ENCODE data around the gene ELOVL5.

ELOVL5 gene

GRCh38 chr6:53281518-53282215, 67.1 kb downstream of the ELOVL5 start:
- no peak overlapping the region for H3K27ac ChIP-seq
- POLR2A ChIA-PET (ENCODE audit: low non-redundant PET) = no interaction called here
- TF ChIP-seq, protein P1, sequence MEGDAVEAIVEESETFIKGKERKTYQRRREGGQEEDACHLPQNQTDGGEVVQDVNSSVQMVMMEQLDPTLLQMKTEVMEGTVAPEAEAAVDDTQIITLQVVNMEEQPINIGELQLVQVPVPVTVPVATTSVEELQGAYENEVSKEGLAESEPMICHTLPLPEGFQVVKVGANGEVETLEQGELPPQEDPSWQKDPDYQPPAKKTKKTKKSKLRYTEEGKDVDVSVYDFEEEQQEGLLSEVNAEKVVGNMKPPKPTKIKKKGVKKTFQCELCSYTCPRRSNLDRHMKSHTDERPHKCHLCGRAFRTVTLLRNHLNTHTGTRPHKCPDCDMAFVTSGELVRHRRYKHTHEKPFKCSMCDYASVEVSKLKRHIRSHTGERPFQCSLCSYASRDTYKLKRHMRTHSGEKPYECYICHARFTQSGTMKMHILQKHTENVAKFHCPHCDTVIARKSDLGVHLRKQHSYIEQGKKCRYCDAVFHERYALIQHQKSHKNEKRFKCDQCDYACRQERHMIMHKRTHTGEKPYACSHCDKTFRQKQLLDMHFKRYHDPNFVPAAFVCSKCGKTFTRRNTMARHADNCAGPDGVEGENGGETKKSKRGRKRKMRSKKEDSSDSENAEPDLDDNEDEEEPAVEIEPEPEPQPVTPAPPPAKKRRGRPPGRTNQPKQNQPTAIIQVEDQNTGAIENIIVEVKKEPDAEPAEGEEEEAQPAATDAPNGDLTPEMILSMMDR (conservative IDR thresholded peaks at IDR 0.05; ENCODE audit: low read depth) = no peak
- CTCF ChIA-PET = no interaction called here
- no peak for DNase-seq (ENCODE audit: low spot score)

DNA sequence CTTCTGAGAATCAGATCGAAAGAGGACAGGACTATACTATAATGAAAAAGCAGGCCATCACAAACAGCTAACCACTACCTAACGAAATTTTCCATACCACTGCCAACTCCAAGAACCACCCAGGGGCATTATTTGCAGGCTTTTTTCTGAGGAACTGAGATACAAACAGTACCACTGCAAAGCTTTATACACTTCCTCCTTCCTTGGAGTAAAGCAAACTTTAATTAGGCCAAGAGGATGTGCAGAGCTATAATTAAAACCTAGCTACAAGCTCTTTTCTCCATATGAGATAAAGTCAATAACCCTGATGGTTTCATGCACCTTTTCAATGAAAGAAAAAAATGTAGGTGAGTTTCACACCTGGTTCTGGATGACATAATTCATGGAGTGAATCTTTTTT, 68.5 kb downstream of the ELOVL5 start:
- no peak for DNase-seq (ENCODE audit: low spot score)
- TF ChIP-seq, protein P1 (conservative IDR thresholded peaks at IDR 0.05; ENCODE audit: low read depth) = no peak
- CTCF ChIA-PET = no interaction called here
- H3K27ac ChIP-seq = no peak overlapping the region
- POLR2A ChIA-PET (ENCODE audit: low non-redundant PET) = no interaction called here

- no peak overlapping the region for H3K27ac ChIP-seq
- no peak for DNase-seq (ENCODE audit: low spot score)
- POLR2A ChIA-PET (ENCODE audit: low non-redundant PET) = no interaction called here
- TF ChIP-seq, protein P1 (conservative IDR thresholded peaks at IDR 0.05; ENCODE audit: low read depth) = no peak
- CTCF ChIA-PET = no interaction called here
These were observed 69.5 kb downstream of the ELOVL5 start for GRCh38 chr6:53279293-53279692.

GRCh38 chr6:53273370-53273769, 75.4 kb downstream of the ELOVL5 start:
- TF ChIP-seq, protein P1 (conservative IDR thresholded peaks at IDR 0.05; ENCODE audit: low read depth) = no peak
- CTCF ChIA-PET = no interaction called here

GRCh38 chr6:53269827-53270226, 78.9 kb downstream of the ELOVL5 start:
- POLR2A ChIA-PET (ENCODE audit: low non-redundant PET) = no interaction called here

More at GRCh38 chr6:53273370-53273769, 75.4 kb downstream of the ELOVL5 start:
- POLR2A ChIA-PET (ENCODE audit: low non-redundant PET) = no interaction called here
- no peak overlapping the region for H3K27ac ChIP-seq
- DNase-seq (ENCODE audit: low spot score) = no peak

DNA sequence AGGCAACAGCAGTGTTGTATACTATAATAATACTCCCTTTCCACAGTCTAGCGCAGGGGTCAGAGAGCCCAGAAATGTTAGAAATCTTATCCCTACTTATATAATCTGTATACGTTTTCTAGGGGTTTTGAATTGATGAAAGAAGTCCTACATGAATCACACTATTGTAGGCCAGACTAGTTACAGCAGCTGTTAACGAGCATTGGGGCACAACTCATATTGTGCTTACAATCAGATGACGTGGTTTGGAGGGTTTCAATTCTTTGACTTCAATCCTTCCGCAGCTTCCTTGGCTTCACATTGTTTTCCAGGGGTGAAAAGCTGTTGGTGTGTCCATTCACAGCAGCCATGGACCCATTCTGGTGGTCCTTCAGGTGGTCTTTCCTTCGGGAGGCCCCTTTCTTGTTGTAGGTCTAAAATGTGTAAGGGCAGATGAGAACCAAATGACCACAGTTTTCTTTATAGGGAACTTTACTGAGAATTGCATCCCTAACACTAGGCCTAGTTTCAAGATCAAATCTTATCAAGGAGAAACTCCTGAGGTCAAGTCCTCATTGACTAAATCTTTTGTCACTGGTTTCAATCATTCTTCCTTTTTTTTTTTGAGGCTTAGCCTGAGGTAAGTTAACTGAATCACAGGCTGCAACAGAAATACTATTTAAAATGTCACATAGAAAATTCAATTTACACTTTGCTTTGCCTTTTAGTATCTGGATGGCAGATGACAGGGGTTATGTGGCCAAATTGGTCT, 79.7 kb downstream of the ELOVL5 start:
- DNase-seq (ENCODE audit: low spot score) = no peak
- CTCF ChIA-PET = interaction anchor here (0.6 kb wide), 1 partner anchor 335 kb away, joined by 4 read pairs; no protein-coding TSS in a partner anchor
- POLR2A ChIA-PET (ENCODE audit: low non-redundant PET) = no interaction called here
- H3K27ac ChIP-seq = no peak overlapping the region
- TF ChIP-seq, protein P1 (conservative IDR thresholded peaks at IDR 0.05; ENCODE audit: low read depth) = no peak

More at GRCh38 chr6:53269827-53270226, 78.9 kb downstream of the ELOVL5 start:
- no peak for DNase-seq (ENCODE audit: low spot score)
- no peak overlapping the region for H3K27ac ChIP-seq
- TF ChIP-seq, protein P1 (conservative IDR thresholded peaks at IDR 0.05; ENCODE audit: low read depth) = no peak
- CTCF ChIA-PET = no interaction called here

Measured in RWPE1 (cell line).